Trophoblast cell (in vitro differentiated cells and primary cell): Measurements from ENCODE around the gene ARHGEF6.

Experiments used
- DNase-seq, 2 donors: peaks; one replicate each; pipeline ENCODE4 v3.0.0-alpha.2; 2016
- H2AFZ ChIP-seq: 2 replicates; pipeline ENCODE4 v1.6.1; 2013; ENCODE audit warnings: low read length, moderate library complexity, mild to moderate bottlenecking; ENCODE audit not compliant: insufficient read depth, poor library complexity
- H2AK5ac ChIP-seq: 2 replicates; pipeline ENCODE4 v1.6.1; 2013; ENCODE audit warnings: mild to moderate bottlenecking, low read length
- H2BK120ac ChIP-seq: 2 replicates; pipeline ENCODE4 v1.6.1; 2013; ENCODE audit warnings: low read length, mild to moderate bottlenecking, moderate library complexity; ENCODE audit not compliant: insufficient read depth, poor library complexity
- H2BK12ac ChIP-seq: 2 replicates; pipeline ENCODE4 v1.6.1; 2013; ENCODE audit warnings: mild to moderate bottlenecking, low read length, moderate library complexity
- H2BK5ac ChIP-seq: 2 replicates; pipeline ENCODE4 v1.6.1; 2013; ENCODE audit warnings: low read length, low read depth, moderate library complexity, mild to moderate bottlenecking; ENCODE audit not compliant: poor library complexity
- H3K14ac ChIP-seq: 2 replicates; pipeline ENCODE4 v1.6.1; 2013; ENCODE audit warnings: mild to moderate bottlenecking, low read length
- H3K18ac ChIP-seq: 2 replicates; pipeline ENCODE4 v1.6.1; 2013; ENCODE audit warnings: mild to moderate bottlenecking, low read length
- H3K23ac ChIP-seq: 2 replicates; pipeline ENCODE4 v1.6.1; 2013; ENCODE audit warnings: low read length
- H3K27ac ChIP-seq: 2 replicates; pipeline ENCODE4 v1.5.1; 2013; ENCODE audit warnings: low read depth, mild to moderate bottlenecking, inconsistent platforms, low read length, moderate library complexity
- H3K27me3 ChIP-seq: 2 replicates; pipeline ENCODE4 v1.6.1; 2013; ENCODE audit warnings: inconsistent platforms, mild to moderate bottlenecking, low read length, moderate library complexity; ENCODE audit not compliant: insufficient read depth
- H3K36me3 ChIP-seq, 2 experiments: 1 replicate in 1 of 2; 2 replicates in 1 of 2; pipeline ENCODE4 v1.6.1; 2013; ENCODE audit warnings: low read length in 2 of 2, mild to moderate bottlenecking in 2 of 2, moderate library complexity in 1 of 2; ENCODE audit not compliant: insufficient read depth in 2 of 2, control insufficient read depth in 1 of 2
- H3K4ac ChIP-seq: 2 replicates; pipeline ENCODE4 v1.6.1; 2013; ENCODE audit warnings: low read depth, mild to moderate bottlenecking, low read length, moderate library complexity
- H3K4me1 ChIP-seq, 2 experiments: 1 replicate in 1 of 2; 2 replicates in 1 of 2; pipeline ENCODE4 v1.6.1; 2013; ENCODE audit warnings: low read length in 2 of 2, mild to moderate bottlenecking in 2 of 2, moderate library complexity in 1 of 2; ENCODE audit not compliant: insufficient read depth in 2 of 2, control insufficient read depth in 1 of 2
- H3K4me2 ChIP-seq: 2 replicates; pipeline ENCODE4 v1.6.1; 2013; ENCODE audit warnings: inconsistent platforms, mild to moderate bottlenecking, low read length, moderate library complexity
- H3K4me3 ChIP-seq: 2 replicates; pipeline ENCODE4 v1.5.1; 2013; ENCODE audit warnings: mild to moderate bottlenecking, low read depth, low read length, inconsistent platforms
- H3K79me1 ChIP-seq: one replicate; pipeline ENCODE4 v1.6.1; 2013; ENCODE audit warnings: low read length
- H3K79me2 ChIP-seq: 2 replicates; pipeline ENCODE4 v1.6.1; 2013; ENCODE audit warnings: low read length, mild to moderate bottlenecking; ENCODE audit not compliant: control insufficient read depth, insufficient read depth, poor library complexity
- H3K9ac ChIP-seq: 2 replicates; pipeline ENCODE4 v1.6.1; 2013; ENCODE audit warnings: mild to moderate bottlenecking, low read length
- H3K9me3 ChIP-seq: 2 replicates; pipeline ENCODE4 v1.6.1; 2013; ENCODE audit warnings: low read depth, mild to moderate bottlenecking, control low read depth, inconsistent platforms, low read length; ENCODE audit not compliant: insufficient read depth
- H4K12ac ChIP-seq: 2 replicates; pipeline ENCODE4 v1.6.1; 2013; ENCODE audit warnings: low read depth, mild to moderate bottlenecking, low read length, moderate library complexity
- H4K8ac ChIP-seq: 2 replicates; pipeline ENCODE4 v1.6.1; 2013; ENCODE audit warnings: low read depth, mild to moderate bottlenecking, low read length, moderate library complexity
- H4K91ac ChIP-seq: one replicate; pipeline ENCODE4 v1.6.1; 2013; ENCODE audit warnings: low read depth, mild to moderate bottlenecking, low read length, moderate library complexity
- WGBS: extraction: QIAGEN DNeasy Blood & Tissue Kit; methylation state at CpG from one replicate; pipeline ENCODE4 v1.1.7; 2013; ENCODE audit warnings: missing lambda C conversion rate; ENCODE audit not compliant: insufficient read length, insufficient coverage; ENCODE audit errors: extremely low coverage; 5-methylcytosine and 5-hydroxymethylcytosine counted together

The ARHGEF6 gene

DNA sequence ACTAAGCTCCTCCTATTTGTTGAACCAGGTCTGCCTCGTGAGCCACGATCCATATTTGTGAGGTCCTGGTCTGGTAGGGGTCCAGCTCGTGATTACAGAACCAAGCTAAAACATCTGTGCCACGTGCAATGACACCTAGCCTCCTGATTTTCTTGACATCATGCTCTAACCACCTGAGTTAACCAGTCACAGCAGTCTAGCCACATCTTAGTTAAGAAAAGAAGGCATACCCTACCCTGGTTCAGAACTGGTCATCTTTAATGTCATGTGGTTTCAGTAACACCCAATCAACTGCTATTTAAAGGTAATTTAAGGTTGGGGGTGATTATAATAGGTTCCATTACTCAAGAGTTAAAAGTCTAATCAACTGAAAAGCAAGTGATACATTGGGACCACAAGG is 28.4 kb downstream of the ARHGEF6 start:
- H3K27ac ChIP-seq = no peak overlapping the region
- no peak for DNase-seq
- no peak overlapping the region for H3K18ac ChIP-seq
- H4K8ac ChIP-seq = no peak overlapping the region
- H4K91ac ChIP-seq = no peak overlapping the region
- H3K9ac ChIP-seq = no peak overlapping the region
- no CpG with 5 or more reads among the region's 4 CpGs for WGBS
- no peak overlapping the region for H3K4ac ChIP-seq
- no peak overlapping the region for H3K23ac ChIP-seq
- no peak overlapping the region for H2BK12ac ChIP-seq
- no peaks in the 10 kb centered on the region for H3K79me1 ChIP-seq
- H3K79me2 ChIP-seq = no peaks in the 10 kb centered on the region
- H2AFZ ChIP-seq = no peak overlapping the region
- no peaks in the 10 kb centered on the region for H3K27me3 ChIP-seq
- H3K9me3 ChIP-seq = no peaks in the 10 kb centered on the region
- no peak overlapping the region for H4K12ac ChIP-seq
- H2BK120ac ChIP-seq = no peak overlapping the region
- no peak overlapping the region for H3K14ac ChIP-seq
- peaks cover 0 to 3% of the 10 kb centered on the region in 2 experiments for H3K4me1 ChIP-seq
- no peak overlapping the region for H3K4me3 ChIP-seq
- no peak overlapping the region for H2AK5ac ChIP-seq
- H3K36me3 ChIP-seq = no peaks in the 10 kb centered on the region
- H3K4me2 ChIP-seq = no peak overlapping the region
- H2BK5ac ChIP-seq = no peak overlapping the region

- Histone ChIP-seq H3K27ac (no peak overlapping the region), H4K91ac (no peak overlapping the region), H3K23ac (no peak overlapping the region), H3K4me3 (no peak overlapping the region), H3K9ac (no peak overlapping the region), H2AFZ (no peak overlapping the region), H2BK12ac (no peak overlapping the region), H3K79me1 (no peaks in the 10 kb centered on the region), H3K27me3 (no peaks in the 10 kb centered on the region), H3K4me1 (peaks cover 0 to 3% of the 10 kb centered on the region in 2 experiments), H3K79me2 (no peaks in the 10 kb centered on the region), H3K14ac (no peak overlapping the region), H3K36me3 (no peaks in the 10 kb centered on the region), H3K9me3 (no peaks in the 10 kb centered on the region), H2BK120ac (no peak overlapping the region), H3K4me2 (no peak overlapping the region), H4K12ac (no peak overlapping the region), H2AK5ac (no peak overlapping the region), H4K8ac (no peak overlapping the region), H3K4ac (no peak overlapping the region), H2BK5ac (no peak overlapping the region), H3K18ac (no peak overlapping the region)
- DNase-seq = peak in 1 of 2 donors; percentile 24
- no CpG with 5 or more reads among the region's 2 CpGs for WGBS
Measured at GRCh38 chrX:136750364-136750763, 30.4 kb downstream of the ARHGEF6 start.

- Histone ChIP-seq H3K4ac (no peak overlapping the region), H2BK5ac (no peak overlapping the region), H3K18ac (no peak overlapping the region), H3K4me2 (no peak overlapping the region), H2AK5ac (no peak overlapping the region), H3K23ac (no peak overlapping the region), H3K9ac (no peak overlapping the region), H3K4me1 (peaks cover 0 to 6% of the 10 kb centered on the region in 2 experiments), H3K27ac (no peak overlapping the region), H2AFZ (no peak overlapping the region), H3K79me2 (no peaks in the 10 kb centered on the region), H3K36me3 (no peaks in the 10 kb centered on the region), H4K91ac (no peak overlapping the region), H2BK120ac (no peak overlapping the region), H3K4me3 (no peak overlapping the region), H4K8ac (no peak overlapping the region), H3K14ac (no peak overlapping the region), H2BK12ac (no peak overlapping the region), H3K79me1 (no peaks in the 10 kb centered on the region), H3K27me3 (no peaks in the 10 kb centered on the region), H3K9me3 (no peaks in the 10 kb centered on the region), H4K12ac (no peak overlapping the region)
- WGBS = no CpG with 5 or more reads among the region's 8 CpGs
- DNase-seq = no peak
Measured at GRCh38 chrX:136747003-136747986, 33.4 kb downstream of the ARHGEF6 start.

DNA sequence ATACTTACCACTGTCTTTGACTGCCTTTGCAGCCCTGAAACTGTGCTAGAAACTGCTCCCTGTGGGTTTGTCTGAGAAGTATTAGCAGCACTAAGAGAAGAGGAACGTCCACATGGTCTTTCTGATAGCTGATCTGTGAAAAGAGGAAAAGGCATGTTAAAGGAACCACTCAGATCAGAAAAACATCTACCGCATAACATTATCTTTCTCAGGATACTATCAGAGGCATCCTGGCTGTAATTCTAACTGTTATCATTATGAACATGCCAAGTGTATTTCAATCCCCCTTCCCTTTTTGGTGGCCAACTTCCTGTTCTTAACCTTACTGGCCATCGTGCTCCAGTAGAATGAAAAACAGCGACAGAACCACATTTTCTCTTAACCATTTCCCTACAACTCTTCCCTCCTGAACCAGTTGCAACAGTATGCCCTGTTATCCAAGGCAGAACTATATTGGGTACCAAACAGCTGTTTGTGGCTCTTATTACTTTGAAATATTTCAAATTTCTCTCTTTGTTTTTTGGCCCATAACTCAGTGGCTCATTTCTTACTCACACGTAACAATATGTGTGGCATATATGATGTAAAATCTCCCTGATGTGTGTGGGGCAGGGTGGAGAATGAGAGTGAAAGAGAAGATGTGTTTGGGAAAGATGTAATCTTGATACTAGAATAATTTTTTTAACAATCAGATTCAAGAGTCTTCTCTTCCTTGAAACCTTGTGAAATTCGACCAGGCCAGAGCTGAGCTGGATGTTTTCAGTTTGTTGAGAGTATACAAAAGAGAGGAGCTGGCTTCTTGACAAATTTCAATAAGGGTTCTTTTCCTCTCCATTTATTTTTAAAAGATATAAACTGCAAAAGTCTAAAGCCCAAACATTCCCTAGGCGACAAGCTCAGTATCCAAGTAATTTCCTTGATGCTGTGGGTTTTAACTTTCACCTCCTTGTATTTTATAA is 35.2 kb downstream of the ARHGEF6 start:
- Histone ChIP-seq H3K9me3 (no peaks in the 10 kb centered on the region), H2BK5ac (no peak overlapping the region), H3K4ac (no peak overlapping the region), H3K27ac (no peak overlapping the region), H3K18ac (no peak overlapping the region), H2AFZ (no peak overlapping the region), H3K79me1 (no peaks in the 10 kb centered on the region), H4K12ac (no peak overlapping the region), H4K8ac (no peak overlapping the region), H3K4me2 (no peak overlapping the region), H4K91ac (no peak overlapping the region), H3K4me1 (peaks cover 0 to 6% of the 10 kb centered on the region in 2 experiments), H3K36me3 (no peaks in the 10 kb centered on the region), H2AK5ac (no peak overlapping the region), H3K27me3 (no peaks in the 10 kb centered on the region), H3K9ac (no peak overlapping the region), H2BK120ac (no peak overlapping the region), H3K4me3 (no peak overlapping the region), H2BK12ac (no peak overlapping the region), H3K79me2 (no peaks in the 10 kb centered on the region), H3K23ac (no peak overlapping the region), H3K14ac (no peak overlapping the region)
- no peak for DNase-seq
- WGBS = no CpG with 5 or more reads among the region's 7 CpGs
